Psoas muscle (tissue), 8 donors: ENCODE results near the gene SYNPO2L. TPM values are rescaled to one million over a fixed set of nuclear protein-coding genes. Genes with fewer than 3 reads are reported as not detected.

Experiments
- ATAC-seq, 4 donors: fragments of 200-7000 bp; cut with Tn5 transposase; one replicate each; pipeline ENCODE4 v1.9.1; 2020; ENCODE audit warnings: moderate library complexity in 3 of 4, mild to moderate bottlenecking in 2 of 4
- DNase-seq, 2 donors: peaks; one replicate each; pipeline ENCODE4 v3.0.0-alpha.2; 2020
- H3K27ac ChIP-seq: fragments of 200-600 bp; one replicate; pipeline ENCODE4 v1.8.0; 2022
- H3K27me3 ChIP-seq, 3 donors: fragments of 200-600 bp in 1 of 3; one replicate each; pipeline versions ENCODE4 v1.6.1 to v1.8.0; 2013 to 2022; ENCODE audit warnings: low read length in 2 of 3, mild to moderate bottlenecking in 2 of 3, moderate library complexity in 1 of 3; ENCODE audit not compliant: insufficient read depth in 3 of 3
- H3K36me3 ChIP-seq, 2 donors: fragments of 200-600 bp in 1 of 2; one replicate each; pipeline versions ENCODE4 v1.6.1 to v1.8.0; 2013 to 2022; ENCODE audit warnings: low read depth in 1 of 2, mild to moderate bottlenecking in 1 of 2, moderate library complexity in 1 of 2; ENCODE audit not compliant: insufficient read depth in 1 of 2
- H3K4me1 ChIP-seq: fragments of 200-600 bp; one replicate; pipeline ENCODE4 v1.8.0; 2022
- H3K4me3 ChIP-seq: fragments of 200-600 bp; one replicate; pipeline ENCODE4 v1.8.0; 2022; ENCODE audit warnings: mild to moderate bottlenecking
- H3K9me3 ChIP-seq: fragments of 200-600 bp; one replicate; pipeline ENCODE4 v1.8.0; 2022
- CTCF ChIP-seq: fragments of 200-600 bp; IDR thresholded peaks from one replicate; pipeline ENCODE4 v1.8.0; 2022; ENCODE audit warnings: antibody characterized with exemption
- WGBS, 3 donors: extraction: QIAGEN DNeasy Blood & Tissue Kit; methylation state at CpG; one replicate each; pipeline versions ENCODE4 v1.1.6 to v1.1.7; 2013; 5-methylcytosine and 5-hydroxymethylcytosine counted together
- intact Hi-C, 2 donors: fragments of 100-400 bp; cut with DNase I; formaldehyde crosslinking; loops; one replicate each; pipeline versions ENCODE4 v1.11.0 to v1.14.2; 2022
- polyA plus RNA-seq, 3 donors: library from polyadenylated mRNA; stranded (reverse); fragments of 200-250 nt; gene quantifications; one replicate each; pipeline ENCODE4 v1.2.3, GENCODE V29; 2013
- total RNA-seq, 4 donors: library from RNA; stranded (reverse); fragmentation: NEBNext Ultra II Directional in 2 of 4; extraction: Animal tissue kit (Norgen Biotek cat#: 25700) in 2 of 4; gene quantifications; one replicate each; pipeline versions ENCODE4 v1.2.1 to v1.2.4, GENCODE V29; 2021 to 2023
- donor health status: healthy with polysubstance abuse.
- donor health status: DM: no; HTN: no; CAD: no; lungs with moderate emphysema.
- donor health status: Bipolar disorder and iron deficiency.
- donor health status: healthy.
- donor health status: DM: yes; HTN: yes; CAD: no.
- donor health status: DM: no; HTN: no; CAD: no.
- donor health status: DM: no; HTN: no; CAD: no.
- donor health status: DM: yes; HTN: yes; CAD: no.

Gene SYNPO2L
- total and polyA plus RNA-seq, 7 donors = 8.8 to 289 (median 132) TPM

GRCh38 chr10:73629165-73629564, 26.7 kb downstream of the SYNPO2L start:
- H3K4me3 ChIP-seq = no peak overlapping the region
- ATAC-seq = no peak
- H3K9me3 ChIP-seq = no peaks in the 10 kb centered on the region
- TF ChIP-seq CTCF = no peak
- DNase-seq = no peak
- intact Hi-C loops = loop anchor here (5.0 kb wide), 2 partner anchors 37 to 52 kb away; partner anchors contain the start of gene USP54 (in 1 of the 2)
- H3K36me3 ChIP-seq = peaks cover 0 to 32% of the 10 kb centered on the region in 2 donors
- H3K27me3 ChIP-seq = no peaks in the 10 kb centered on the region
- WGBS, 3 donors = 58 to 78% (median 67%) methylated on average over 5 of the region's 5 CpGs
- peaks cover 13% of the 10 kb centered on the region for H3K4me1 ChIP-seq
- H3K27ac ChIP-seq = peak overlapping the region; percentile 43

DNA sequence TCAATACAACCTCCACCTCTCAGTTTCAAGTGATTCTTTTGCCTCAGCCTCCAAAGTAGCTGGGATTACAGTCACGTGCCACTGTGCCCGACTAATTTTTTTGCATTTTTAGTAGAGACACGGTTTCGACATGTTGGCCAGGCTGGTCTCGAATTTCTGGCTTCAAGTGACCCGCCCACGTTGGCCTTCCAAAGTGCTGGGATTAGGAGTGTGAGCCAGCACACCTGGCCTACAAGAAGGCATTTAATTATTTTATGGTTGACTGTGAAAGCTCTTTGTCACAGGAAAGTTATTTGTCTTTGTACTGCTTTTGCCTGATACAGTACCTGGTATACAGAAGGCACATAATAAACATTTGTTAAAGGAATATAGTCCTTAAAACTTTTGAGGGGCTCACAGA, 27.4 kb downstream of the SYNPO2L start:
- peaks cover 0 to 25% of the 10 kb centered on the region in 2 donors for H3K36me3 ChIP-seq
- H3K4me1 ChIP-seq = peaks cover 6% of the 10 kb centered on the region
- peak overlapping the region; percentile 43 for H3K27ac ChIP-seq
- TF ChIP-seq CTCF = no peak
- no peak overlapping the region for H3K4me3 ChIP-seq
- no peaks in the 10 kb centered on the region for H3K27me3 ChIP-seq
- DNase-seq (no peak), ATAC-seq (no peak)
- intact Hi-C loops = loop anchor here (5.0 kb wide), 2 partner anchors 36 to 51 kb away; partner anchors contain the start of gene USP54 (in 1 of the 2)
- no peaks in the 10 kb centered on the region for H3K9me3 ChIP-seq
- 19 to 32% (median 25%) methylated on average over 7 of the region's 7 CpGs for WGBS, 3 donors

- Histone ChIP-seq H3K4me1 (peaks cover 4% of the 10 kb centered on the region), H3K27ac (peak overlapping the region; percentile 95), H3K9me3 (no peaks in the 10 kb centered on the region), H3K27me3 (no peaks in the 10 kb centered on the region), H3K36me3 (peaks cover 0 to 14% of the 10 kb centered on the region in 2 donors), H3K4me3 (peak overlapping the region; percentile 93)
- DNase-seq (no peak), ATAC-seq (no peak)
- 74 to 88% (median 79%) methylated on average over 6 of the region's 6 CpGs for WGBS, 3 donors
- intact Hi-C loops = loop anchor here (5.0 kb wide), 2 partner anchors 35 to 50 kb away; partner anchors contain the start of gene USP54 (in 1 of the 2)
- TF ChIP-seq CTCF = no peak
Observed at GRCh38 chr10:73627300-73627699, 28.5 kb downstream of the SYNPO2L start.

DNA sequence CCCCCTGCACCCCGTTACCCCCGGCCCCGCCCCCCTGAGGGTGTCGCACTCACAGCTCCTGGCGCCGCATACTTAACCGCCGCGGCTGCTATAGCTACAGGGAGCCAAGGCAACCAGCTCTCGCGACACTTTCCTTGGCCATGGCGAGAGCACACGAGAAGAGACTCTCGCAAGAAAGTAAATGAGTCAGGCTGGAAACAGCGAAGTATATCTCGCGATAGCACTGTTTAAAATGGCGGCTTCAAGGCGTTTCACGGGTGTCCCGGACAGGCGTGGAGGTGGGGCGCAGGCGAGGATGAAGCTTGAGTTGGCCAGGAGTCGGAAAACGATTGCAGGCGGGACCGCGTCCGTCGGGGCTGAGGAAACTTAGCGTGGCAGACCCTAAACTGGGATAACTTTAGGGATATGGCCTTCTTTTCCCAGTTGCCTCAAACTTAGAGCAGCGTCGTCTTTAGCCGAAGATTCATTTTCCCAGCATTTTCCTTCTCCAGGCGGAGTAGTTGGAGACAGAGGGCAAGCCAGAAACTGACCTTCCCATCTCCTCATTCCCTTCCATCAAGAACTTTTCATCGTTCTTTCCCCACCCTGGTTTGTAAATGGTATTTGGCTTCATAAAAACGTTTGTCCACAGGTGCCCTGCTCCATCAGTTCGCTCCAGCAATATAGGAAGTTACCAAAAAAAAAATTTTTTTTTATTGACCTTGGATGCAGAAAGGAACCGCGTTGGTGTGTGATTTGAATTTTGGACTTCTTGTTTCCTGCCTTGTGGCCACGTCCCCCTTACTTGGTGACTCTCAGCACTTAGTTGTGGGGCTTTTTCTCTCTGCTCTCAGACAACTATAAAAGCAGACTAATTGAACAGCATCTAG, 29.7 kb downstream of the SYNPO2L start:
- no peak for TF ChIP-seq CTCF
- WGBS, 3 donors = 1 to 2% (median 2%) methylated on average over 42 of the region's 42 CpGs
- peaks cover 4% of the 10 kb centered on the region for H3K4me1 ChIP-seq
- H3K9me3 ChIP-seq = no peaks in the 10 kb centered on the region
- H3K4me3 ChIP-seq = peak overlapping the region; percentile 93
- peak; percentile 96 for ATAC-seq
- peaks cover 0 to 2% of the 10 kb centered on the region in 2 donors for H3K36me3 ChIP-seq
- intact Hi-C loops = loop anchor here (5.0 kb wide), 2 partner anchors 34 to 49 kb away; partner anchors contain the start of gene USP54 (in 1 of the 2)
- H3K27me3 ChIP-seq = no peaks in the 10 kb centered on the region
- peak; percentile 90 to 96 for DNase-seq
- H3K27ac ChIP-seq = peak overlapping the region; percentile 95
